Measurements from ENCODE around the gene BLNK. TPM values are rescaled to one million over a fixed set of nuclear protein-coding genes. Genes with fewer than 3 reads are reported as not detected.

BLNK gene
- total RNA-seq, 2 donors from 2014 or later: 13.5 to 55.4 TPM

GRCh38 chr10:96255549-96256333 lies 15.6 kb downstream of the BLNK start:
- intact Hi-C loops (cut with DNase I): no loop called here
- ATAC-seq (no peak), DNase-seq (no peak)
- Histone ChIP-seq H3K36me3 (replicated peaks in 1 of 2; ENCODE audit: insufficient read depth in 1 of 2, low read depth in 2 of 2) (no peaks in the 10 kb centered on the region), H3K9me3 (no peaks in the 10 kb centered on the region), H3K27me3 (no peaks in the 10 kb centered on the region), H3K4me1 (peaks cover 19% of the 10 kb centered on the region), H3K27ac (no peak overlapping the region), H3K4me3 (no peak overlapping the region)
- 55 to 85% methylated on average over 6 of the region's 6 CpGs for WGBS, 2 donors
- TF ChIP-seq CTCF (IDR thresholded peaks at IDR 0.05): no peak
- TF ChIP-seq POLR2A (IDR thresholded peaks at IDR 0.05): no peak

- TF ChIP-seq POLR2A (IDR thresholded peaks at IDR 0.05) (no peak), CTCF (IDR thresholded peaks at IDR 0.05) (no peak)
Measured at GRCh38 chr10:96254976-96255375, 16.4 kb downstream of the BLNK start.

DNA sequence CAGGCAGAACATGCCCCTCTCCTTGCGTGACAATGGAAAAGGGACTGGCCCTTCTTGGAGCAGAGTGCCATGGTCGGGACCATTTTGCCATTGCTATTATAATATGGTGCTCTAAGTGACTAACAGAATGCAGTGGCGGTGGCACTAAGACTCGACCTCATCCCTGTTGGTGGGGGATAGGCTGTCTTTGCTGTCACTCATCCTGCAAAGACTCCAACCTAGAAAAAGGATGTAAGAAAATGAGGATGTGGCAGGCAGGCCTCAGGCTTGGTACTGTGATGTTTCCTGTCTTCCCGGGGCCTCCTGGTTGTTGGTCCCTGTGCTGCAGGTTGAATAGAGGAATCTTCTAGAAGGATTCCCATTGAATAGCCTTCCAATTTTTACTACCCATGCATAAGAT lies 18.6 kb downstream of the BLNK start:
- intact Hi-C loops (cut with DNase I): no loop called here
- Histone ChIP-seq H3K36me3 (replicated peaks in 1 of 2; ENCODE audit: insufficient read depth in 1 of 2, low read depth in 2 of 2) (no peaks in the 10 kb centered on the region), H3K4me3 (no peak overlapping the region), H3K27ac (no peak overlapping the region), H3K27me3 (no peaks in the 10 kb centered on the region), H3K4me1 (peaks cover 18% of the 10 kb centered on the region), H3K9me3 (no peaks in the 10 kb centered on the region)
- no peak for DNase-seq
- no peak for ATAC-seq
- TF ChIP-seq POLR2A (IDR thresholded peaks at IDR 0.05): no peak
- TF ChIP-seq CTCF (IDR thresholded peaks at IDR 0.05): no peak
- WGBS, 2 donors: 88 to 95% methylated on average over 5 of the region's 5 CpGs

More at GRCh38 chr10:96254976-96255375, 16.4 kb downstream of the BLNK start:
- Histone ChIP-seq H3K36me3 (replicated peaks in 1 of 2; ENCODE audit: insufficient read depth in 1 of 2, low read depth in 2 of 2) (no peaks in the 10 kb centered on the region), H3K27me3 (no peaks in the 10 kb centered on the region), H3K27ac (no peak overlapping the region), H3K4me3 (no peak overlapping the region), H3K9me3 (no peaks in the 10 kb centered on the region), H3K4me1 (peaks cover 21% of the 10 kb centered on the region)
- WGBS, 2 donors: 90 to 92% methylated on average over 5 of the region's 5 CpGs
- no peak for ATAC-seq
- intact Hi-C loops (cut with DNase I): no loop called here
- DNase-seq: no peak

GRCh38 chr10:96250349-96250748 lies 21.0 kb downstream of the BLNK start:
- Histone ChIP-seq H3K4me3 (no peak overlapping the region), H3K27ac (peak overlapping the region in 1 of 4 donors; percentile 28), H3K27me3 (no peaks in the 10 kb centered on the region), H3K36me3 (replicated peaks in 1 of 2; ENCODE audit: insufficient read depth in 1 of 2, low read depth in 2 of 2) (no peaks in the 10 kb centered on the region), H3K9me3 (no peaks in the 10 kb centered on the region), H3K4me1 (peaks cover 16% of the 10 kb centered on the region)
- ATAC-seq (no peak), DNase-seq (no peak)
- intact Hi-C loops (cut with DNase I): no loop called here
- TF ChIP-seq POLR2A (IDR thresholded peaks at IDR 0.05) (no peak), CTCF (IDR thresholded peaks at IDR 0.05) (no peak)
- 8 to 14% methylated on average over 1 of the region's 1 CpG for WGBS, 2 donors

DNA sequence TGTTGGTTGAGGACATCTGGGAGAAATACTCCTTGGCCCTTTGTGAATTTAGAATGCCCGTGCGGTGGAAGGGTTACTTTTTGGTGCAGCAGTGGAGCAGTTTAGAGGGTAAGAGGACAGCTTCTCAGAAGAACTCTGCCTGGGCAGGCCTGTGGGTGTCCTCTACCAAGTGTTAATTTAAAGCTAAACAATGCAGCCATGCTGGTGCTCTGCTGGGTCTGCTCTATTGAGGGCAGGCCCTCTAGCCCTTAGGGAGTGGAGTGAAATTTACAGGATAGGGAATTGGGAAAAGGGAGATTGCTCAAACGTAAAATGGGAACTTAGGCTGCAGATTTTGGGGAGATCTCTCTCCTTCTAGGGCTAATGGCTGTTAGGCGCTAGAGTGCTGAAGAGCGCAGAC lies 22.1 kb downstream of the BLNK start:
- DNase-seq (no peak), ATAC-seq (no peak)
- Histone ChIP-seq H3K4me3 (no peak overlapping the region), H3K36me3 (replicated peaks in 1 of 2; ENCODE audit: insufficient read depth in 1 of 2, low read depth in 2 of 2) (no peaks in the 10 kb centered on the region), H3K27me3 (no peaks in the 10 kb centered on the region), H3K4me1 (peaks cover 16% of the 10 kb centered on the region), H3K9me3 (peaks cover 0 to 3% (median 0%) of the 10 kb centered on the region in 3 donors), H3K27ac (peak overlapping the region in 2 of 4 donors; percentile 41 to 48)
- 85 to 92% methylated on average over 5 of the region's 5 CpGs for WGBS, 2 donors
- TF ChIP-seq POLR2A (IDR thresholded peaks at IDR 0.05) (no peak), CTCF (IDR thresholded peaks at IDR 0.05) (no peak)
- intact Hi-C loops (cut with DNase I): no loop called here

Data from body of pancreas (tissue), 4 donors.